H9 (cell line): ENCODE data around the gene MEA1. TPM values are rescaled to one million over a fixed set of nuclear protein-coding genes. Genes with fewer than 3 reads are reported as not detected.

Source experiments
- DNase-seq: peaks from one replicate; pipeline ENCODE4 v3.0.0-alpha.2; 2017
- H2AFZ ChIP-seq: one replicate; pipeline ENCODE4 v1.6.1; 2013; ENCODE audit warnings: mild to moderate bottlenecking, low read length, control low read depth, moderate library complexity
- H2AK5ac ChIP-seq: 2 replicates; pipeline ENCODE4 v1.6.1; 2013; ENCODE audit warnings: low read length, control low read depth, mixed read lengths; ENCODE audit not compliant: insufficient read length
- H2BK120ac ChIP-seq: one replicate; pipeline ENCODE4 v1.6.1; 2013; ENCODE audit warnings: low read depth, mild to moderate bottlenecking, low read length, control low read depth, inconsistent platforms; ENCODE audit not compliant: poor library complexity, severe bottlenecking
- H2BK12ac ChIP-seq: 2 replicates; pipeline ENCODE4 v1.6.1; 2013; ENCODE audit warnings: low read length, control low read depth, mixed read lengths, low read depth; ENCODE audit not compliant: insufficient read length
- H2BK15ac ChIP-seq: 2 replicates; pipeline ENCODE4 v1.6.1; 2013; ENCODE audit warnings: low read depth, low read length, control low read depth
- H2BK20ac ChIP-seq: one replicate; pipeline ENCODE4 v1.6.1; 2013; ENCODE audit warnings: low read depth, mild to moderate bottlenecking, low read length, control low read depth, inconsistent platforms; ENCODE audit not compliant: poor library complexity, severe bottlenecking
- H2BK5ac ChIP-seq: 2 replicates; pipeline ENCODE4 v1.6.1; 2013; ENCODE audit warnings: low read length, control low read depth, mixed read lengths; ENCODE audit not compliant: insufficient read length
- H3K14ac ChIP-seq: 2 replicates; pipeline ENCODE4 v1.6.1; 2013; ENCODE audit warnings: low read length, control low read depth; ENCODE audit not compliant: insufficient read depth
- H3K18ac ChIP-seq: 2 replicates; pipeline ENCODE4 v1.6.1; 2013; ENCODE audit warnings: low read depth, mild to moderate bottlenecking, mixed read lengths, low read length, control low read depth; ENCODE audit not compliant: insufficient read length
- H3K23ac ChIP-seq: 2 replicates; pipeline ENCODE4 v1.6.1; 2013; ENCODE audit warnings: low read length, control low read depth, mixed read lengths, low read depth; ENCODE audit not compliant: insufficient read length
- H3K23me2 ChIP-seq: 2 replicates; pipeline ENCODE4 v1.6.1; 2013; ENCODE audit warnings: low read depth, mild to moderate bottlenecking, mixed read lengths, low read length, control low read depth; ENCODE audit not compliant: insufficient read length, poor library complexity, severe bottlenecking
- H3K27ac ChIP-seq: 2 replicates; pipeline ENCODE4 v1.5.1; 2013; ENCODE audit warnings: low read length, control low read depth, mixed read lengths, low read depth; ENCODE audit not compliant: insufficient read length
- H3K27me3 ChIP-seq: 2 replicates; pipeline ENCODE4 v1.6.1; 2013; ENCODE audit warnings: low read length, control low read depth, inconsistent platforms; ENCODE audit not compliant: insufficient read depth
- H3K4ac ChIP-seq: 2 replicates; pipeline ENCODE4 v1.6.1; 2013; ENCODE audit warnings: low read depth, mild to moderate bottlenecking, control low read depth, inconsistent platforms, low read length, moderate library complexity
- H3K4me1 ChIP-seq: 2 replicates; pipeline ENCODE4 v1.6.1; 2013; ENCODE audit warnings: low read length, control low read depth, inconsistent platforms; ENCODE audit not compliant: insufficient read depth
- H3K4me2 ChIP-seq: 2 replicates; pipeline ENCODE4 v1.6.1; 2013; ENCODE audit warnings: low read length, control low read depth, mixed read lengths; ENCODE audit not compliant: insufficient read length, insufficient read depth
- H3K56ac ChIP-seq: 2 replicates; pipeline ENCODE4 v1.6.1; 2013; ENCODE audit warnings: low read depth, mild to moderate bottlenecking, mixed read lengths, low read length, control low read depth; ENCODE audit not compliant: insufficient read length
- H3K79me1 ChIP-seq: 2 replicates; pipeline ENCODE4 v1.6.1; 2013; ENCODE audit warnings: low read depth, mild to moderate bottlenecking, moderate library complexity, low read length, control low read depth, inconsistent platforms; ENCODE audit not compliant: insufficient read depth, poor library complexity, severe bottlenecking
- H3K79me2 ChIP-seq: 2 replicates; pipeline ENCODE4 v1.6.1; 2013; ENCODE audit warnings: low read length, control low read depth, inconsistent platforms; ENCODE audit not compliant: insufficient read depth
- H3K9ac ChIP-seq: 2 replicates; pipeline ENCODE4 v1.6.1; 2013; ENCODE audit warnings: low read length, control low read depth, mixed read lengths; ENCODE audit not compliant: insufficient read length; ENCODE audit errors: extremely low read depth
- H3K9me3 ChIP-seq: one replicate; pipeline ENCODE4 v1.6.1; 2013; ENCODE audit warnings: low read depth, low read length, inconsistent platforms; ENCODE audit not compliant: control insufficient read depth
- H3T11ph ChIP-seq: one replicate; pipeline ENCODE4 v1.6.1; 2013; ENCODE audit warnings: mild to moderate bottlenecking, low read length, control low read depth, inconsistent platforms
- H4K20me1 ChIP-seq: one replicate; pipeline ENCODE4 v1.6.1; 2013; ENCODE audit not compliant: control insufficient read depth, insufficient read length, insufficient read depth
- H4K5ac ChIP-seq: 2 replicates; pipeline ENCODE4 v1.6.1; 2013; ENCODE audit warnings: low read depth, mild to moderate bottlenecking, mixed read lengths, low read length, control low read depth; ENCODE audit not compliant: insufficient read length
- H4K8ac ChIP-seq: replicated peaks from 2 replicates; pipeline ENCODE4 v1.6.1; 2013; ENCODE audit warnings: low read length, control low read depth, mixed read lengths, low read depth; ENCODE audit not compliant: insufficient read length
- H4K91ac ChIP-seq: 2 replicates; pipeline ENCODE4 v1.6.1; 2013; ENCODE audit warnings: low read depth, mild to moderate bottlenecking, moderate library complexity, mixed read lengths, low read length, control low read depth; ENCODE audit not compliant: insufficient read length
- H3K27ac Mint-ChIP-seq, 3 experiments: 2 replicates in 2 of 3; 3 replicates in 1 of 3; pipeline ENCODE4 v1.8.0; 2020 to 2021; ENCODE audit warnings: mixed read lengths in 3 of 3, mild to moderate bottlenecking in 1 of 3, moderate library complexity in 1 of 3
- H3K27me3 Mint-ChIP-seq: 2 replicates; pipeline ENCODE4 v1.8.0; 2021; ENCODE audit warnings: low read depth, mild to moderate bottlenecking, moderate library complexity, mixed read lengths
- H3K36me3 Mint-ChIP-seq, 3 experiments: 2 replicates in 2 of 3; 3 replicates in 1 of 3; pipeline ENCODE4 v1.8.0; 2020 to 2021; ENCODE audit warnings: low read depth in 3 of 3, mixed read lengths in 3 of 3; ENCODE audit not compliant: insufficient read depth in 1 of 3
- H3K4me1 Mint-ChIP-seq, 2 experiments: 2 replicates each; pipeline ENCODE4 v1.8.0; 2020; ENCODE audit warnings: mixed read lengths in 2 of 2
- H3K4me3 Mint-ChIP-seq, 2 experiments: 2 replicates in 1 of 2; 3 replicates in 1 of 2; pipeline ENCODE4 v1.8.0; 2020 to 2021; ENCODE audit warnings: mild to moderate bottlenecking in 2 of 2, mixed read lengths in 2 of 2, moderate library complexity in 1 of 2
- H3K9me3 Mint-ChIP-seq, 2 experiments: 2 replicates in 1 of 2; 3 replicates in 1 of 2; pipeline ENCODE4 v1.8.0; 2020; ENCODE audit warnings: mild to moderate bottlenecking in 2 of 2, mixed read lengths in 2 of 2, moderate library complexity in 1 of 2
- CTCF ChIP-seq: fragments of 200-600 bp; sonication (generic); conservative IDR thresholded peaks from 3 replicates; pipeline ENCODE4 v1.8.0; 2021; ENCODE audit warnings: antibody characterized with exemption, mild to moderate bottlenecking
- WGBS: extraction: QIAGEN DNeasy Blood & Tissue Kit; methylation state at CpG from one replicate; pipeline ENCODE4 v1.1.7; 2013; ENCODE audit warnings: missing lambda C conversion rate, low lambda C conversion rate, mixed read lengths; ENCODE audit not compliant: insufficient read length; ENCODE audit errors: extremely low coverage; 5-methylcytosine and 5-hydroxymethylcytosine counted together
- total RNA-seq: library from RNA; stranded (reverse); gene quantifications from 2 replicates; pipeline ENCODE4 v1.2.1, GENCODE V29; 2021

MEA1 gene
- total RNA-seq, 1 experiment from 2014 or later = 113 TPM

- Mint-ChIP-seq H3K27me3 (no peaks in the 10 kb centered on the region), H3K36me3 (peaks cover 22 to 80% (median 79%) of the 10 kb centered on the region in 3 experiments), H3K4me3 (no peak overlapping the region), H3K27ac (peak overlapping the region in 1 of 3 experiments; percentile 78; a peak in 2 of 7 replicates), H3K4me1 (no peaks in the 10 kb centered on the region), H3K9me3 (no peaks in the 10 kb centered on the region; a peak in 2 of 5 replicates)
- Histone ChIP-seq H2BK120ac (no peak overlapping the region), H4K91ac (no peak overlapping the region), H2BK12ac (no peak overlapping the region), H3T11ph (no peak overlapping the region), H2AFZ (no peak overlapping the region), H3K14ac (no peak overlapping the region), H3K4me2 (no peak overlapping the region), H3K79me2 (no peaks in the 10 kb centered on the region), H2BK5ac (no peak overlapping the region), H2AK5ac (no peak overlapping the region), H3K18ac (no peak overlapping the region), H3K23me2 (no peaks in the 10 kb centered on the region), H4K5ac (no peak overlapping the region), H4K8ac (no peak overlapping the region), H4K20me1 (no peaks in the 10 kb centered on the region), H3K27ac (no peak overlapping the region), H3K56ac (no peak overlapping the region), H3K4ac (no peak overlapping the region), H3K9me3 (no peaks in the 10 kb centered on the region), H3K4me1 (no peaks in the 10 kb centered on the region), H2BK15ac (no peak overlapping the region), H3K79me1 (no peaks in the 10 kb centered on the region), H2BK20ac (no peak overlapping the region), H3K27me3 (no peaks in the 10 kb centered on the region), H3K9ac (no peak overlapping the region), H3K23ac (no peak overlapping the region)
- TF ChIP-seq CTCF = no peak
- WGBS = no CpG with 5 or more reads among the region's 11 CpGs
- DNase-seq = peak; percentile 22
Observed at GRCh38 chr6:43045371-43045930, 31.7 kb upstream of the MEA1 start.
